ENCODE results near the gene TNIP3.

DNA sequence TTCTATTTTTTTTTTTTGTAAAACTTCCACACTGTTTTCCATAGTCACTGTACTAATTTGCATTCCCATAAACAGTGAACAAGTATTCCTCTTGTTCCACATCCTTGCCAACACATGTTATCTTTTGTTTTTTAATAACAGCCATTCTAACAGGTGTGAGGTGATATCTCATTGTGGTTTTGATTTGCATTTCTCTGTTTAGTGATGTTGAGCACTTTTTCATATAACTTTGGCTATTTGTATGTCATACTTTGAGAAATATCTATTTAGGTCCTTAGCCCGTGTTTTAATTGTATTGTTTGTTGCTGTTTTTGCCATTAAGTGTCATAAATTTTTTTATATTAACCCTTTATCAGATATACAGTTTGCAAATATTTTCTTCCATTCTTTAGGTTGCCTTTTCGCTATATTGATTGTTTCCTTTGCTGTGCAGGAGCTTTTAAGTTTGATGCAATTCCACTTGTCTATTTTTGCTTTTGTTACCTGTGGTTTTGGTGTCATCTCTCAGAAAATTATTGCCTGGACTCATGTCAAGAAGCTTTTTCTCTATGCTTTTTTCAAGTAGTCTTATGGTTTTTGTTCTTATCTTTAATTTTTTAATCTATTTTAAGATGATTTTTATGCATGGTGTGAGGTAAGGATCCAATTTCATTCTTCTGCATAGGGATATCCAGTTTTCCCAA is 63.9 kb downstream of the TNIP3 start:
- TF ChIP-seq CTCF (IDR thresholded peaks at IDR 0.05; ENCODE audit: insufficient read depth, low read depth, low read length) (no peak), EZH2 (IDR thresholded peaks at IDR 0.05; ENCODE audit: insufficient read depth, low read length) (no peak)
